HFFc6 (cell line): ENCODE measurements around the gene FTSJ3. TPM values are rescaled to one million over a fixed set of nuclear protein-coding genes. Genes with fewer than 3 reads are reported as not detected.
A peak's percentile ranks its signal among the peaks of the same experiment; 100 is the strongest.

Experiments
- DNase-seq: peaks from one replicate; pipeline ENCODE4 v3.0.0-alpha.2; 2018
- H3K27ac Mint-ChIP-seq: 2 replicates; pipeline ENCODE4 v1.8.0; 2020; ENCODE audit warnings: mild to moderate bottlenecking, mixed read lengths
- H3K27me3 Mint-ChIP-seq: 2 replicates; pipeline ENCODE4 v1.8.0; 2021; ENCODE audit warnings: mild to moderate bottlenecking, moderate library complexity, mixed read lengths; ENCODE audit not compliant: insufficient read depth
- H3K36me3 Mint-ChIP-seq: 2 replicates; pipeline ENCODE4 v1.8.0; 2021; ENCODE audit warnings: low read depth, mixed read lengths
- H3K4me1 Mint-ChIP-seq: 2 replicates; pipeline ENCODE4 v1.8.0; 2020; ENCODE audit warnings: low read depth, mixed read lengths
- H3K4me3 Mint-ChIP-seq: 2 replicates; pipeline ENCODE4 v1.8.0; 2020; ENCODE audit warnings: mild to moderate bottlenecking, moderate library complexity, mixed read lengths
- H3K9me3 Mint-ChIP-seq: 2 replicates; pipeline ENCODE4 v1.8.0; 2020; ENCODE audit warnings: mild to moderate bottlenecking, mixed read lengths
- total RNA-seq, 6 experiments: library from RNA; stranded (reverse); fragmentation: NEBNext Ultra II Directional; extraction: Animal tissue kit (Norgen Biotek cat#: 25700); gene quantifications; 2 replicates in 1 of 6; 3 replicates in 5 of 6; pipeline ENCODE4 v1.2.3, GENCODE V29; 2021
- TF ChIP-seq, protein P1 (sequence below): fragments of 200-600 bp; sonication (generic); IDR thresholded peaks from 2 replicates; pipeline ENCODE4 v1.5.0; 2021; ENCODE audit warnings: antibody characterized with exemption, mild to moderate bottlenecking

The FTSJ3 gene
- total RNA-seq, 6 experiments from 2014 or later, result 43.2 to 55.1 (median 47.5) TPM

DNA sequence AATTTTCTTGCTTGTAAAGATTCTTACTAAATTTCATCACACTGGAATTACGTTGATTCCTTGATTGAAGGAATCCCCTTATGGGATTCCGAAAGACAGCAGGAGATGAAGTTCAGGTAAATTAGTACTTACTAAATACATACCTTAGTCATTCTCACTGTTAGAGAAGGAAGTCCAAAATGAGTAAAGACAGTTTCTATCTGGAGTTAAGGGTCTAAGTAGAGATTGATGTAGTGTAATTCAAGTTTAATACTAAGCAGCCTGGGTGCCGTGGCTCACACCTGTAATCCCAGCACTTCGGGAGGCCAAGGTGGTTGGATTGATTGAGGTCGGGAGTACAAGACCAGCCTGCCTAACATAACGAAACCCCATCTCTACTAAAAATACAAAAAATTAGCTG lies 43.9 kb downstream of the FTSJ3 start:
- DNase-seq, result no peak
- Mint-ChIP-seq H3K4me1 (peaks cover 55% of the 10 kb centered on the region), H3K36me3 (peaks cover 16% of the 10 kb centered on the region), H3K27ac (peak overlapping the region; percentile 34), H3K4me3 (no peak overlapping the region), H3K9me3 (no peaks in the 10 kb centered on the region), H3K27me3 (no peaks in the 10 kb centered on the region; the same call in 1 of the 2 replicates)
- TF ChIP-seq, protein P1, sequence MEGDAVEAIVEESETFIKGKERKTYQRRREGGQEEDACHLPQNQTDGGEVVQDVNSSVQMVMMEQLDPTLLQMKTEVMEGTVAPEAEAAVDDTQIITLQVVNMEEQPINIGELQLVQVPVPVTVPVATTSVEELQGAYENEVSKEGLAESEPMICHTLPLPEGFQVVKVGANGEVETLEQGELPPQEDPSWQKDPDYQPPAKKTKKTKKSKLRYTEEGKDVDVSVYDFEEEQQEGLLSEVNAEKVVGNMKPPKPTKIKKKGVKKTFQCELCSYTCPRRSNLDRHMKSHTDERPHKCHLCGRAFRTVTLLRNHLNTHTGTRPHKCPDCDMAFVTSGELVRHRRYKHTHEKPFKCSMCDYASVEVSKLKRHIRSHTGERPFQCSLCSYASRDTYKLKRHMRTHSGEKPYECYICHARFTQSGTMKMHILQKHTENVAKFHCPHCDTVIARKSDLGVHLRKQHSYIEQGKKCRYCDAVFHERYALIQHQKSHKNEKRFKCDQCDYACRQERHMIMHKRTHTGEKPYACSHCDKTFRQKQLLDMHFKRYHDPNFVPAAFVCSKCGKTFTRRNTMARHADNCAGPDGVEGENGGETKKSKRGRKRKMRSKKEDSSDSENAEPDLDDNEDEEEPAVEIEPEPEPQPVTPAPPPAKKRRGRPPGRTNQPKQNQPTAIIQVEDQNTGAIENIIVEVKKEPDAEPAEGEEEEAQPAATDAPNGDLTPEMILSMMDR, result no peak

GRCh38 chr17:63780928-63781327 lies 46.5 kb downstream of the FTSJ3 start:
- Mint-ChIP-seq H3K9me3 (no peaks in the 10 kb centered on the region), H3K4me3 (peak overlapping the region; percentile 5; the same call in 1 of the 2 replicates), H3K27me3 (no peaks in the 10 kb centered on the region; the same call in 1 of the 2 replicates), H3K4me1 (peaks cover 71% of the 10 kb centered on the region), H3K36me3 (peaks cover 26% of the 10 kb centered on the region), H3K27ac (peak overlapping the region; percentile 42)
- TF ChIP-seq, protein P1, result no peak
- DNase-seq, result no peak

GRCh38 chr17:63780507-63780906 lies 47.0 kb downstream of the FTSJ3 start:
- Mint-ChIP-seq H3K4me1 (peaks cover 71% of the 10 kb centered on the region), H3K4me3 (peak overlapping the region; percentile 5; the same call in 1 of the 2 replicates), H3K27me3 (no peaks in the 10 kb centered on the region; the same call in 1 of the 2 replicates), H3K36me3 (peaks cover 29% of the 10 kb centered on the region), H3K27ac (peak overlapping the region; percentile 44), H3K9me3 (no peaks in the 10 kb centered on the region)
- TF ChIP-seq, protein P1, result no peak
- peak; percentile 19 for DNase-seq

- DNase-seq, result no peak
Measured at GRCh38 chr17:63775420-63775819, 52.0 kb downstream of the FTSJ3 start.

DNA sequence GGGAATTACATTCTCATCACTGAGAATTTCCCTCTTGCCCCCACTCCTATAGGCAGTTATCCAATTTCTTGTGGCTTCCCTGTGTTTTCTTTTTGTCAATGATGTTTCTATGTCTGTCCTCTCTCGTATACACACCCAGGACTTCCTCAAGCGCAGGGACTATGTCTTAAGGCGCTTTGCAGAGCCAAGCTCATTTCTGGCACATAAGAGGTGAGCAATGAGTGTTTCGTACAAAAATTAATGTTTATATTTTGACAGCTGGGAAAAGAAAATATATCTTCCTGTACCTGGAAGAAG lies 52.5 kb downstream of the FTSJ3 start:
- H3K27me3 Mint-ChIP-seq, result peaks cover 7% of the 10 kb centered on the region
- H3K36me3 Mint-ChIP-seq, result peaks cover 47% of the 10 kb centered on the region
- TF ChIP-seq, protein P1, result no peak
- H3K9me3 Mint-ChIP-seq, result no peaks in the 10 kb centered on the region
- peak overlapping the region; percentile 97 for H3K4me3 Mint-ChIP-seq
- H3K27ac Mint-ChIP-seq, result peak overlapping the region; percentile 99
- DNase-seq, result no peak
- peaks cover 51% of the 10 kb centered on the region for H3K4me1 Mint-ChIP-seq

More at GRCh38 chr17:63775420-63775819, 52.0 kb downstream of the FTSJ3 start:
- peaks cover 7% of the 10 kb centered on the region for H3K27me3 Mint-ChIP-seq
- TF ChIP-seq, protein P1, result no peak
- peak overlapping the region; percentile 99 for H3K27ac Mint-ChIP-seq
- H3K9me3 Mint-ChIP-seq, result no peaks in the 10 kb centered on the region
- H3K4me3 Mint-ChIP-seq, result peak overlapping the region; percentile 97
- H3K36me3 Mint-ChIP-seq, result peaks cover 47% of the 10 kb centered on the region
- H3K4me1 Mint-ChIP-seq, result peaks cover 56% of the 10 kb centered on the region
